IMR-90 (cell line): Measurements from ENCODE around the gene CAPZA1. TPM values are rescaled to one million over a fixed set of nuclear protein-coding genes. Genes with fewer than 3 reads are reported as not detected.

Experiments
- ATAC-seq: fragments of 200-7000 bp; cut with Tn5 transposase; 2 replicates; pipeline ENCODE4 v1.9.1; 2020; ENCODE audit warnings: low read depth, mild to moderate bottlenecking, moderate library complexity
- BruUV-seq: library from RNA; stranded (reverse); fragments of 400-500 nt; replicated peaks from 2 replicates; lab custom pipeline; 2021; lab: Mats Ljungman, UMichigan
- CTCF ChIA-PET: fragments of 300-600 bp; formaldehyde crosslinking; extraction: SDS; loops from one replicate; lab custom pipeline; 2021; ENCODE audit warnings: antibody characterized with exemption; lab: Yijun Ruan, JAX
- POLR2A ChIA-PET: fragments of 300-600 bp; sonication (Branson Sonifier 250); formaldehyde crosslinking; loops from one replicate; lab custom pipeline; 2022; ENCODE audit warnings: antibody characterized with exemption; ENCODE audit not compliant: unreplicated experiment; lab: Charles Lee
- DNase-seq: peaks from one replicate; pipeline ENCODE4 v3.0.0; 2013
- H2AFZ ChIP-seq: replicated peaks from 2 replicates; pipeline ENCODE3; 2013; ENCODE audit warnings: low read length, mild to moderate bottlenecking; ENCODE audit not compliant: poor library complexity
- H2AK5ac ChIP-seq: 2 replicates; pipeline ENCODE4 v1.6.1; 2013; ENCODE audit warnings: low read depth, low read length, inconsistent platforms
- H2AK9ac ChIP-seq: replicated peaks from 2 replicates; pipeline ENCODE3; 2013; ENCODE audit warnings: mild to moderate bottlenecking, low read depth, low read length, moderate library complexity; ENCODE audit not compliant: poor library complexity
- H2BK120ac ChIP-seq: 2 replicates; pipeline ENCODE4 v1.6.1; 2013; ENCODE audit warnings: low read depth, low read length, inconsistent platforms
- H2BK15ac ChIP-seq: 3 replicates; pipeline ENCODE4 v1.6.1; 2013; ENCODE audit warnings: low read depth, low read length, inconsistent platforms
- H2BK20ac ChIP-seq: 2 replicates; pipeline ENCODE4 v1.6.1; 2013; ENCODE audit warnings: low read depth, mild to moderate bottlenecking, inconsistent platforms, low read length, moderate library complexity
- H2BK5ac ChIP-seq: 2 replicates; pipeline ENCODE4 v1.6.1; 2013; ENCODE audit warnings: mild to moderate bottlenecking, low read depth, low read length, inconsistent platforms; ENCODE audit not compliant: poor library complexity, severe bottlenecking
- H3K14ac ChIP-seq: replicated peaks from 2 replicates; pipeline ENCODE4 v1.6.1; 2013; ENCODE audit warnings: low read depth, low read length, inconsistent platforms
- H3K18ac ChIP-seq: 2 replicates; pipeline ENCODE4 v1.6.1; 2013; ENCODE audit warnings: low read depth, low read length, control low read depth
- H3K23ac ChIP-seq: 2 replicates; pipeline ENCODE4 v1.6.1; 2013; ENCODE audit warnings: low read depth, low read length, inconsistent platforms
- H3K27ac ChIP-seq: 2 replicates; pipeline ENCODE4 v1.5.1; 2013; ENCODE audit warnings: mild to moderate bottlenecking, control low read depth, low read length; ENCODE audit not compliant: insufficient read depth
- H3K27me3 ChIP-seq: 2 replicates; pipeline ENCODE4 v1.6.1; 2013; ENCODE audit warnings: low read length; ENCODE audit not compliant: control insufficient read depth, insufficient read depth
- H3K36me3 ChIP-seq: 2 replicates; pipeline ENCODE4 v1.6.1; 2013; ENCODE audit warnings: low read length, mixed read lengths; ENCODE audit not compliant: control insufficient read depth, insufficient read depth
- H3K4ac ChIP-seq: 2 replicates; pipeline ENCODE4 v1.6.1; 2013; ENCODE audit warnings: low read depth, low read length, inconsistent platforms
- H3K4me1 ChIP-seq: 2 replicates; pipeline ENCODE4 v1.6.1; 2013; ENCODE audit warnings: low read length, mixed read lengths; ENCODE audit not compliant: control insufficient read depth, insufficient read depth
- H3K4me2 ChIP-seq: 2 replicates; pipeline ENCODE4 v1.6.1; 2013; ENCODE audit warnings: low read depth, mild to moderate bottlenecking, control low read depth, low read length, moderate library complexity
- H3K4me3 ChIP-seq: 2 replicates; pipeline ENCODE4 v1.5.1; 2013; ENCODE audit warnings: low read depth, mild to moderate bottlenecking, control low read depth, low read length, moderate library complexity; ENCODE audit not compliant: insufficient read depth
- H3K56ac ChIP-seq: 2 replicates; pipeline ENCODE4 v1.6.1; 2013; ENCODE audit warnings: low read length, inconsistent platforms; ENCODE audit not compliant: insufficient read depth; ENCODE audit errors: extremely low read depth
- H3K79me1 ChIP-seq, 2 experiments: 2 replicates each; pipeline ENCODE4 v1.6.1; 2013; ENCODE audit warnings: low read length in 2 of 2, inconsistent platforms in 1 of 2, low read depth in 1 of 2
- H3K9ac ChIP-seq: 2 replicates; pipeline ENCODE4 v1.6.1; 2013; ENCODE audit warnings: low read depth, low read length, control low read depth
- H3K9me1 ChIP-seq: 2 replicates; pipeline ENCODE4 v1.6.1; 2013; ENCODE audit warnings: low read length, inconsistent platforms; ENCODE audit not compliant: insufficient read depth
- H3K9me3 ChIP-seq: 2 replicates; pipeline ENCODE4 v1.6.1; 2013; ENCODE audit warnings: low read length; ENCODE audit not compliant: control insufficient read depth, insufficient read depth
- H4K20me1 ChIP-seq: 2 replicates; pipeline ENCODE4 v1.6.1; 2013; ENCODE audit warnings: low read length, inconsistent platforms; ENCODE audit not compliant: insufficient read depth
- H4K5ac ChIP-seq: 2 replicates; pipeline ENCODE4 v1.6.1; 2013; ENCODE audit warnings: mild to moderate bottlenecking, low read depth, low read length, control low read depth
- H4K8ac ChIP-seq, 2 experiments: 2 replicates each; pipeline ENCODE4 v1.6.1; 2013; ENCODE audit warnings: low read depth in 2 of 2, low read length in 2 of 2, control low read depth in 1 of 2, inconsistent platforms in 1 of 2
- H4K91ac ChIP-seq: 2 replicates; pipeline ENCODE4 v1.6.1; 2013; ENCODE audit warnings: low read depth, low read length, inconsistent platforms; ENCODE audit not compliant: insufficient read depth
- BHLHE40 ChIP-seq: fragments of 150-350 bp; IDR thresholded peaks from 2 replicates; pipeline ENCODE4 v1.6.1; 2016; ENCODE audit warnings: mild to moderate bottlenecking, low read depth, low read length
- CEBPB ChIP-seq: IDR thresholded peaks from 2 replicates; pipeline ENCODE4 v1.6.1; 2012; ENCODE audit warnings: low read depth, low read length, improper control_type of control experiment
- CHD1 ChIP-seq: IDR thresholded peaks from 2 replicates; pipeline ENCODE4 v1.6.1; 2012; ENCODE audit warnings: low read depth, low read length, improper control_type of control experiment
- CTCF ChIP-seq: conservative IDR thresholded peaks from 2 replicates; pipeline ENCODE4 v1.5.1; 2012; ENCODE audit warnings: mild to moderate bottlenecking, low read depth, low read length, improper control_type of control experiment
- ELK1 ChIP-seq: fragments of 150-350 bp; IDR thresholded peaks from 2 replicates; pipeline ENCODE4 v1.6.1; 2016; ENCODE audit warnings: low read depth, mild to moderate bottlenecking, low read length, moderate library complexity, borderline replicate concordance
- FOS ChIP-seq: fragments of 150-350 bp; IDR thresholded peaks from 2 replicates; pipeline ENCODE4 v1.6.1; 2016; ENCODE audit warnings: low read depth, low read length
- MAFK ChIP-seq: IDR thresholded peaks from 2 replicates; pipeline ENCODE4 v1.6.1; 2012; ENCODE audit warnings: low read depth, low read length, improper control_type of control experiment
- MAZ ChIP-seq: IDR thresholded peaks from 2 replicates; pipeline ENCODE4 v1.6.1; 2012; ENCODE audit warnings: low read depth, mild to moderate bottlenecking, low read length, improper control_type of control experiment, moderate library complexity, borderline replicate concordance
- MXI1 ChIP-seq: IDR thresholded peaks from 2 replicates; pipeline ENCODE4 v1.6.1; 2012; ENCODE audit warnings: low read depth, mild to moderate bottlenecking, low read length, moderate library complexity, borderline replicate concordance
- NFE2L2 ChIP-seq: fragments of 150-350 bp; IDR thresholded peaks from 2 replicates; pipeline ENCODE4 v1.6.1; 2016; ENCODE audit warnings: low read depth, mild to moderate bottlenecking, low read length
- POLR2A ChIP-seq: IDR thresholded peaks from 2 replicates; pipeline ENCODE4 v1.6.1; 2012; ENCODE audit warnings: mild to moderate bottlenecking, low read depth, low read length
- RAD21 ChIP-seq: IDR thresholded peaks from 2 replicates; pipeline ENCODE4 v1.6.1; 2012; ENCODE audit warnings: low read length, improper control_type of control experiment
- RCOR1 ChIP-seq: IDR thresholded peaks from 2 replicates; pipeline ENCODE4 v1.6.1; 2012; ENCODE audit warnings: mild to moderate bottlenecking, low read length, improper control_type of control experiment; ENCODE audit not compliant: insufficient replicate concordance
- RFX5 ChIP-seq: IDR thresholded peaks from 2 replicates; pipeline ENCODE4 v1.8.0; 2012; ENCODE audit warnings: low read depth, mild to moderate bottlenecking, low read length, moderate library complexity
- SMC3 ChIP-seq: fragments of 150-350 bp; IDR thresholded peaks from 2 replicates; pipeline ENCODE4 v1.6.1; 2016; ENCODE audit warnings: low read depth, mild to moderate bottlenecking, antibody characterized with exemption, low read length, moderate library complexity
- whole genome bisulfite sequencing, 2 experiments: methylation state at CpG; one replicate each; pipeline versions ENCODE4 v1.1.5 to v1.1.7; 2013; ENCODE audit warnings: missing lambda C conversion rate in 2 of 2; ENCODE audit not compliant: insufficient read length in 1 of 2; ENCODE audit errors: extremely low coverage in 2 of 2; 5-methylcytosine and 5-hydroxymethylcytosine counted together
- dilution Hi-C: fragments of 300-500 bp; cut with HindIII; formaldehyde crosslinking; loops from one replicate; pipeline ENCODE4 v1.14.3; 2018; ENCODE audit warnings: low sequenced_read_pairs; ENCODE audit not compliant: unreplicated experiment
- in situ Hi-C: fragments of 300-500 bp; cut with MboI; formaldehyde crosslinking; loops from 3 replicates; pipeline ENCODE4 v1.14.3; 2019; ENCODE audit warnings: low sequenced_read_pairs, inconsistent platforms, mixed read lengths
- intact Hi-C: fragments of 100-400 bp; cut with micrococcal nuclease; formaldehyde crosslinking; loops from 2 replicates; pipeline ENCODE4 v1.10.0; 2022
- polyA plus RNA-seq, 3 experiments: library from polyadenylated mRNA; depleted of rRNA; stranded (reverse); fragments of >200 nt; gene quantifications; 2 replicates each; pipeline ENCODE4 v1.2.3, GENCODE V29; 2012; ENCODE audit warnings: low replicate concordance in 1 of 3
- total RNA-seq: library from RNA; depleted of rRNA; stranded (reverse); fragments of >200 nt; gene quantifications from 2 replicates; pipeline ENCODE4 v1.2.3, GENCODE V29; 2012
- TF ChIP-seq, protein P1 (sequence below): fragments of 150-350 bp; IDR thresholded peaks from 2 replicates; pipeline ENCODE4 v1.6.1; 2017; ENCODE audit warnings: mild to moderate bottlenecking, antibody characterized with exemption, low read length, low read depth

Gene CAPZA1
- total and polyA plus RNA-seq, 2 of the 4 experiments (the other 2 are of a cell fraction), result 108 to 262 TPM

- H4K5ac ChIP-seq, result no peak overlapping the region
Measured at GRCh38 chr1:112711041-112711440, 91.4 kb downstream of the CAPZA1 start.

More at GRCh38 chr1:112711041-112711440, 91.4 kb downstream of the CAPZA1 start:
- Histone ChIP-seq H3K9ac (no peak overlapping the region), H4K20me1 (0 out of 2 replicates have a peak, but pooled peaks cover under 1% of the 10 kb centered on the region), H3K9me1 (0 out of 2 replicates have a peak, but pooled peaks cover 3% of the 10 kb centered on the region), H3K4me1 (peaks cover 3% of the 10 kb centered on the region; the same call in 1 of the 2 replicates), H2AK5ac (no peak overlapping the region), H2BK15ac (no peak overlapping the region), H4K91ac (no peak overlapping the region), H3K9me3 (no peaks in the 10 kb centered on the region), H3K36me3 (no peaks in the 10 kb centered on the region), H2AK9ac (no peak overlapping the region), H3K4ac (no peak overlapping the region), H3K27ac (no peak overlapping the region), H3K79me1 (peaks cover 4 to 6% of the 10 kb centered on the region in 2 experiments; a peak in 1 of 4 replicates), H3K4me3 (no peak overlapping the region), H3K14ac (no peak overlapping the region), H3K56ac (no peak overlapping the region), H3K27me3 (peaks cover 4% of the 10 kb centered on the region; the same call in 1 of the 2 replicates), H2BK5ac (no peak overlapping the region), H3K4me2 (no peak overlapping the region), H3K18ac (no peak overlapping the region), H2AFZ (no peak overlapping the region), H3K23ac (no peak overlapping the region), H2BK20ac (no peak overlapping the region), H2BK120ac (no peak overlapping the region), H4K8ac (no peak overlapping the region)
- in situ Hi-C loops, result loop anchor here (10.0 to 25.0 kb wide), 2 partner anchors 244 to 976 kb away; partner anchors contain the start of gene SLC16A1
- ChIA-PET CTCF (interaction anchor here (1.1 kb wide), 1 partner anchor 93 kb away, joined by 3 read pairs; no protein-coding TSS in a partner anchor), POLR2A (interaction anchor here (0.6 kb wide), 1 partner anchor 19 kb away, joined by 9 read pairs; no protein-coding TSS in a partner anchor)
- intact Hi-C loops, result loop anchor here (10.0 kb wide), 1 partner anchor 244 kb away; the partner anchor contains the start of gene SLC16A1
- DNase-seq (no peak), ATAC-seq (no peak)
- dilution Hi-C loops, result no loop called here
- TF ChIP-seq MAFK (no peak), RFX5 (no peak), RCOR1 (no peak), NFE2L2 (no peak), ELK1 (no peak), FOS (no peak), CTCF (no peak), BHLHE40 (no peak), RAD21 (no peak), MXI1 (no peak), CEBPB (no peak), SMC3 (no peak), POLR2A (no peak), MAZ (no peak), CHD1 (no peak)
- TF ChIP-seq, protein P1, sequence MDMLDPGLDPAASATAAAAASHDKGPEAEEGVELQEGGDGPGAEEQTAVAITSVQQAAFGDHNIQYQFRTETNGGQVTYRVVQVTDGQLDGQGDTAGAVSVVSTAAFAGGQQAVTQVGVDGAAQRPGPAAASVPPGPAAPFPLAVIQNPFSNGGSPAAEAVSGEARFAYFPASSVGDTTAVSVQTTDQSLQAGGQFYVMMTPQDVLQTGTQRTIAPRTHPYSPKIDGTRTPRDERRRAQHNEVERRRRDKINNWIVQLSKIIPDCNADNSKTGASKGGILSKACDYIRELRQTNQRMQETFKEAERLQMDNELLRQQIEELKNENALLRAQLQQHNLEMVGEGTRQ, result no peak
- BruUV-seq, result no TSS peak
- WGBS, 2 experiments, result 41% methylated on average over 4 of the region's 7 CpGs; no CpG with 5 or more reads in 1 of the 2 experiments
